ENCODE data around the gene TACC3. TPM values are rescaled to one million over a fixed set of nuclear protein-coding genes. Genes with fewer than 3 reads are reported as not detected.

The TACC3 gene
- total RNA-seq, 6 donors from 2014 or later, result 8.9 to 47.4 (median 21.9) TPM

- TF ChIP-seq POLR2A (IDR thresholded peaks at IDR 0.05) (peak in 1 of 4 donors; percentile 14), CTCF (IDR thresholded peaks at IDR 0.05) (no peak), POLR2AphosphoS5 (IDR thresholded peaks at IDR 0.05) (no peak), EP300 (IDR thresholded peaks at IDR 0.05) (no peak)
- peak overlapping the region in 3 of 4 donors; percentile 41 to 55 (median 49) for H3K4me3 ChIP-seq
- peak in 1 of 2 donors; percentile 4 for ATAC-seq (ENCODE audit: low FRiP score in 2 of 2)
- H3K27me3 ChIP-seq, result peaks cover 0 to 11% (median 1%) of the 10 kb centered on the region in 4 donors
- peak overlapping the region; percentile 54 to 87 (median 71) for H3K27ac ChIP-seq
- 32 to 71% methylated on average over 6 to 29 of the region's 41 CpGs for WGBS, 2 donors
- peak in 1 of 2 donors; percentile 44 for DNase-seq
- H3K4me1 ChIP-seq, result peaks cover 25 to 65% (median 52%) of the 10 kb centered on the region in 4 donors
- no peaks in the 10 kb centered on the region for H3K36me3 ChIP-seq
- no peaks in the 10 kb centered on the region for H3K9me3 ChIP-seq
Observed at GRCh38 chr4:1766106-1767060, 45.1 kb downstream of the TACC3 start.

- DNase-seq, result no peak
- Histone ChIP-seq H3K27me3 (peaks cover 0 to 11% (median 1%) of the 10 kb centered on the region in 4 donors), H3K36me3 (no peaks in the 10 kb centered on the region), H3K27ac (peak overlapping the region; percentile 67 to 87 (median 74)), H3K4me3 (peak overlapping the region in 3 of 4 donors; percentile 41 to 55 (median 49)), H3K9me3 (no peaks in the 10 kb centered on the region), H3K4me1 (peaks cover 25 to 73% (median 55%) of the 10 kb centered on the region in 4 donors)
- 0% methylated on average over 13 of the region's 84 CpGs; no CpG with 5 or more reads in 1 of the 2 donors for WGBS, 2 donors
- TF ChIP-seq EP300 (IDR thresholded peaks at IDR 0.05) (no peak), POLR2A (IDR thresholded peaks at IDR 0.05) (peak in 1 of 4 donors; percentile 0)
- peak in 1 of 2 donors; percentile 10 for ATAC-seq (ENCODE audit: low FRiP score in 2 of 2)
Observed at GRCh38 chr4:1767061-1767769, 45.9 kb downstream of the TACC3 start.

- TF ChIP-seq POLR2AphosphoS5 (IDR thresholded peaks at IDR 0.05), result no peak
- TF ChIP-seq CTCF (IDR thresholded peaks at IDR 0.05), result peak in 3 of 6 experiments; percentile 21 to 43 (median 23)
- peak in 1 of 2 donors; percentile 68 for DNase-seq
- H3K4me3 ChIP-seq, result peak overlapping the region; percentile 2 to 55 (median 45)
- no peaks in the 10 kb centered on the region for H3K36me3 ChIP-seq
- peaks cover 0 to 11% (median 1%) of the 10 kb centered on the region in 4 donors for H3K27me3 ChIP-seq
- no peaks in the 10 kb centered on the region for H3K9me3 ChIP-seq
- peak in 1 of 2 donors; percentile 34 for ATAC-seq (ENCODE audit: low FRiP score in 2 of 2)
- 26 to 39% methylated on average over 11 to 12 of the region's 32 CpGs for WGBS, 2 donors
- peak overlapping the region; percentile 67 to 87 (median 74) for H3K27ac ChIP-seq
- H3K4me1 ChIP-seq, result peaks cover 25 to 72% (median 54%) of the 10 kb centered on the region in 4 donors
Observed at GRCh38 chr4:1767770-1768366, 46.5 kb downstream of the TACC3 start.

- Histone ChIP-seq H3K4me3 (peak overlapping the region in 3 of 4 donors; percentile 41 to 55 (median 49)), H3K27me3 (peaks cover 0 to 11% (median 1%) of the 10 kb centered on the region in 4 donors), H3K36me3 (no peaks in the 10 kb centered on the region), H3K27ac (peak overlapping the region; percentile 67 to 87 (median 74)), H3K9me3 (no peaks in the 10 kb centered on the region), H3K4me1 (peaks cover 21 to 65% (median 49%) of the 10 kb centered on the region in 4 donors)
- TF ChIP-seq EP300 (IDR thresholded peaks at IDR 0.05) (peak in 1 of 4 donors; percentile 38), POLR2A (IDR thresholded peaks at IDR 0.05) (no peak)
- 57 to 76% methylated on average over 10 to 22 of the region's 23 CpGs for WGBS, 2 donors
- DNase-seq, result peak in 1 of 2 donors; percentile 83
- peak in 1 of 2 donors; percentile 77 for ATAC-seq (ENCODE audit: low FRiP score in 2 of 2)
Observed at GRCh38 chr4:1768367-1769034, 47.2 kb downstream of the TACC3 start.

GRCh38 chr4:1769692-1770091, 48.4 kb downstream of the TACC3 start:
- Histone ChIP-seq H3K4me3 (no peak overlapping the region), H3K4me1 (peaks cover 17 to 55% (median 43%) of the 10 kb centered on the region in 4 donors), H3K36me3 (no peaks in the 10 kb centered on the region), H3K27me3 (peaks cover 0 to 11% (median 1%) of the 10 kb centered on the region in 4 donors), H3K27ac (peak overlapping the region; percentile 67 to 87 (median 74)), H3K9me3 (no peaks in the 10 kb centered on the region)
- WGBS, 2 donors, result 53% methylated on average over 4 of the region's 6 CpGs; no CpG with 5 or more reads in 1 of the 2 donors
- DNase-seq (no peak), ATAC-seq (ENCODE audit: low FRiP score in 2 of 2) (no peak)
- TF ChIP-seq CTCF (IDR thresholded peaks at IDR 0.05) (no peak), POLR2AphosphoS5 (IDR thresholded peaks at IDR 0.05) (no peak), EP300 (IDR thresholded peaks at IDR 0.05) (no peak), POLR2A (IDR thresholded peaks at IDR 0.05) (no peak)

Data from upper lobe of left lung (tissue), 6 donors.